ENCODE measurements around the gene SMARCA2.

The SMARCA2 gene

GRCh38 chr9:2043243-2043642 lies 28.1 kb downstream of the SMARCA2 start:
- DNase-seq: no peak

- DNase-seq: no peak
Measured at GRCh38 chr9:2043881-2044462, 28.8 kb downstream of the SMARCA2 start.

DNA sequence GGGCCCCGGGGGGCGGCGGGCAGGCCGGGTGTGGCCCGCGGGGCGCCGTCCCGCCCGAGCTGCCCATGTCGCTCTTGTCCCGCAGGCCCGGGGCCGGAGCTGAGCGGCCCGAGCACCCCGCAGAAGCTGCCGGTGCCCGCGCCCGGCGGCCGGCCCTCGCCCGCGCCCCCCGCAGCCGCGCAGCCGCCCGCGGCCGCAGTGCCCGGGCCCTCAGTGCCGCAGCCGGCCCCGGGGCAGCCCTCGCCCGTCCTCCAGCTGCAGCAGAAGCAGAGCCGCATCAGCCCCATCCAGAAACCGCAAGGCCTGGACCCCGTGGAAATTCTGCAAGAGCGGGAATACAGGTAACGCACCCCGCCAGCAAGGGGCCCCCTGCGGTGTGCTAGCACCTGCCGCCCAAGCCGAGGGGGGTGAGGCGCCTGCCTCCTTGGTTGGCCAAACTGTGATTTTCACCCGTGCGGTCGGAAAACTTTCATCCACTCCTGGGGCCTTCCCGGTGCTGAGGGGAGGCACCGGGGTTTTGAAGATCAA lies 32.1 kb downstream of the SMARCA2 start:
- DNase-seq: no peak

DNA sequence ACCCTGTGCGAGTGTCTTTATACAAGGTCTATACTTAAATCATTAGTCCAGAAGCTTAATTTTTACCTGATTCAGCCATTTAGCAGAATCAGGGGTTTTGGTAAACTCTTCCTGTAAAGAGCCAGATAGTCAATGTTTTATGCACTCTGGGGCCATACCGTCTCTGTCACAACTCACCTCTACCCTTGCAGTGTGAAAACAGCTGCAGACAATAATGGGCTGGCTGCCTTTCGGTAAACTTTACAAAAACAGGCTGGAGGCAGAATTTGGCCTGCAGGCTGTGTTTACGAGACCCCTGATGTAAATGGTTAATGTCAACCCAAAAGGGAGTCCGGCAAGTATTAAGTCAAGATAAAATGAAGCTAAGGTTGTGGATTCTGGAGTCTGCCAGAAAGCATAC lies 32.8 kb downstream of the SMARCA2 start:
- DNase-seq: no peak

DNA sequence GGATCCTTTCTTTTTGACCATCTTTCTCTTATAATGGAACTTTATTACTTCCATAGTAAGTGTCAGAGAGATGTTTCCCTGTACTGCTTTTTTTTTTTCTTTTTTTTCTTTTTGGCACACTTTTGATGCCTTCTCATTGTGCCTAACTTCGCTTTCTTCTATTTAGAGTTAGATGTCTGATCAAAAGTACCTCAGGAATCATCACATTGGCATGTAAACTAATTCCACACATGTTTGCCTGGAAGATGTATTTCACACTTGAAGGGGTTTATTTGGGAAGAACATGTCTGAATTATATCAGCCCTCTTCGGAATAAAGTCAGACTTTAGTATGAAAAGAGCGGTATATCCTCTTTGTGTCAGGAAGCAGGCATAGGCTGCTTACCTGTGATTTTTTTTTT lies 35.1 kb downstream of the SMARCA2 start:
- DNase-seq: no peak

DNA sequence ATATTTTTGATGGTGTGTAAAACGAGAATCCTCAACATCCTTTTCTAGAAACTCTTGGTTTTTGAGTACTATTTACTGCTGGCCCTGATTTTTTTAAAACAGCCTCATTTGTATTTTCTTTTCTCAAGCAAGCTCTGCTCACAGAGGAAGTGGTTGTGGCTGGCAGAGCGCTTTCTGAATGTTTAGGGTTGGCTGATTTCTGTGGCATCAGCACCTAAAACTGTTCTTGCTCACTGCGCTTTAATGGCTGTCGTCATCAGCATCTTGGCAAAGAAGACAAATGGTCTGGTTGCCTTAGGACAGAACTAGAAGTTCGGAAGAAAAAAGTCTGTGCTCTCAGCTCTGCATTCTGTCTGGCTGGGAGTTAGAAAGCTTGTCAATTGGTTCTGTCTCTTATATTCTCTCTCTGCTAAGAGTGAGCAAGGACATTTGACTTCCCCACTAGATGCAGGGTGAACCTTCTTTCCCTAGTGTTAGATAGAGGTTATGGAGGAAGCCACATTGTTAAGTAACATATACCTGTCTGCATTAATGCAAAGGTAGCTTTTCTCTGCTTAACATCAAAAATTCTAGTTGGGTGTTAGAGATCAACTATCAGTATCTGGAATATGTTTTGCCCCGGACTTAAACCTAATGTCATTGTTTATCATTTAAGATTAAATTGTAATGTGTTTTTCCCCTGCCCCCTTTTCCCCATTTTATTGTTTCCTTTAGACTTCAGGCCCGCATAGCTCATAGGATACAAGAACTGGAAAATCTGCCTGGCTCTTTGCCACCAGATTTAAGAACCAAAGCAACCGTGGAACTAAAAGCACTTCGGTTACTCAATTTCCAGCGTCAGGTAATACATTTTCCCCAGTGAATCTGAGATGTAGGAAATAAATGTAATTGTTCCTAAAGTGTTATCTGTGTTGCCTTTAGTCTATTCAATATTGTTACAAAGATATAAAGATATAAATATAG lies 39.0 kb downstream of the SMARCA2 start:
- peak; percentile 78 for DNase-seq

DNA sequence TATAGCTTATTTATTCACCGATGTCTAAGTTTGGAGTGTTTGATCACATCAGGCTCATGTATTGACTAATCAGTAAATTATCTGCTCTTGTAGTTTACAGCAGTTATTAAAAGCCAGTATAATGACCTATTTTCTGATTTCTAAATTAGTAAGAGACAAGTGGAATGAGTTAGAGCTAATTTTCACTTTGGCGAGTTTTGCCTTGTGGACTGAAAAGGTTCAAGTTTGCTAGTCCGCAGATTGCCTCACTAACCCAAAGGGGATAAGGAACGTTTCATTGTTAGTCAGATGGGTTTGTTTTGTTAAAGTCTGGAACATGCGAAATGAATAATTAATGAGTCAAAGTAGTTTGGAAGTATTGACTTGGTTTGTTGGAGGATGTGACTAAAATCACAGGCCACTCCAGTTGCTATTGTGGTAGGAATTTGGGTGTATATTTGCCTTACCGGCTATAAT lies 40.1 kb downstream of the SMARCA2 start:
- no peak for DNase-seq

- no peak for DNase-seq
Measured at GRCh38 chr9:2059274-2059929, 44.3 kb downstream of the SMARCA2 start.

GRCh38 chr9:2060424-2060823 lies 45.3 kb downstream of the SMARCA2 start:
- DNase-seq: no peak

- DNase-seq: no peak
Measured at GRCh38 chr9:2065704-2066103, 50.6 kb downstream of the SMARCA2 start.

- no peak for DNase-seq
Measured at GRCh38 chr9:2066312-2067273, 51.4 kb downstream of the SMARCA2 start.

- no peak for DNase-seq
Measured at GRCh38 chr9:2072752-2073405, 57.7 kb downstream of the SMARCA2 start.

GRCh38 chr9:2082772-2083171 lies 67.6 kb downstream of the SMARCA2 start:
- no peak for DNase-seq

DNA sequence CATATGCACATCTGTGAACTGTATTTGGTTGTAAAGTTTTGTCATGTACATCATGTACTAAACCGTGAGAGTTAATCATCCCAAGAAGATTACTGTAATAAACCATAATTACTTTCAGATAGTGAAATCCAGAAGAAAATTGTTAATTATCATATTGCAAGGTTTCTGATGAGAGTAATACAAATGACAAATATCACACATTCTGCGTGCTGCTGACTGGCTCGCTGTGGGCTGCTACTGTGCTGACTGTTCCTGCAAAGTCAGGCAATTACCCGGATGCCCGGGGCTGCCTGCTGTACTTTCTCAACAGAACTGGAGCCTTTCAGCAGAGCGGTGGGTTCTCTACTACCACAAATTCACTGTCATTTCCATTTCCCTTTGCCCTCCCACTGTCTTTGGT lies 68.3 kb downstream of the SMARCA2 start:
- DNase-seq: no peak

DNA sequence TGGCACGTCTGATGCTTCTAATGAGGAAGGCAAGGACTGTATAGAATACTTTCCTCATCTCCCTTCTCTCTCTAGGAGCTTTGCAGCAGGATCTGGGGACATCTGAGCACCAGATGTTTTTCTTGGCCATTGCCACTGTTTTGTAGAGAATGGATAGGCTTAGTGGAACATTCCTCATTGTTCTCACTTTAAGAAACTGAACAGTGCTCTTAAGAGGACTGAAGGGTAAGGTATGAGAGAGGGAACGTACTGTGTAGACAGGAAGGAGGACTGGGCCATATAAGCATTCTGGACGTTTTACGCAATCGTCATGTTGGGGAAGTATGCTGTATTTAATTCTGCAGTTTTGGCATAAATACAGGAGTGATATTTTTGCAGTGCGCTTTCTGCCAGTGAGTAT lies 70.6 kb downstream of the SMARCA2 start:
- DNase-seq: no peak

- no peak for DNase-seq
Measured at GRCh38 chr9:2086116-2086515, 71.0 kb downstream of the SMARCA2 start.

GRCh38 chr9:2086971-2087370 lies 71.8 kb downstream of the SMARCA2 start:
- DNase-seq: no peak

- DNase-seq: no peak
Measured at GRCh38 chr9:2087500-2088313, 72.6 kb downstream of the SMARCA2 start.

GRCh38 chr9:2093920-2094597 lies 78.9 kb downstream of the SMARCA2 start:
- DNase-seq: no peak

GRCh38 chr9:2096376-2096970 lies 81.3 kb downstream of the SMARCA2 start:
- no peak for DNase-seq
